Nucleus accumbens (tissue), 56 donors: ENCODE data around the gene HUS1.
"Not testable (repeated sequence)": the region's sequence is repeated elsewhere in the genome, so short reads cannot be mapped to it uniquely, and the experiment has no call there.

Experiments used
- DNase-seq, 56 donors: peaks; one replicate each; lab custom pipeline; 2025; lab: John Stamatoyannopoulos, UW

The HUS1 gene

DNA sequence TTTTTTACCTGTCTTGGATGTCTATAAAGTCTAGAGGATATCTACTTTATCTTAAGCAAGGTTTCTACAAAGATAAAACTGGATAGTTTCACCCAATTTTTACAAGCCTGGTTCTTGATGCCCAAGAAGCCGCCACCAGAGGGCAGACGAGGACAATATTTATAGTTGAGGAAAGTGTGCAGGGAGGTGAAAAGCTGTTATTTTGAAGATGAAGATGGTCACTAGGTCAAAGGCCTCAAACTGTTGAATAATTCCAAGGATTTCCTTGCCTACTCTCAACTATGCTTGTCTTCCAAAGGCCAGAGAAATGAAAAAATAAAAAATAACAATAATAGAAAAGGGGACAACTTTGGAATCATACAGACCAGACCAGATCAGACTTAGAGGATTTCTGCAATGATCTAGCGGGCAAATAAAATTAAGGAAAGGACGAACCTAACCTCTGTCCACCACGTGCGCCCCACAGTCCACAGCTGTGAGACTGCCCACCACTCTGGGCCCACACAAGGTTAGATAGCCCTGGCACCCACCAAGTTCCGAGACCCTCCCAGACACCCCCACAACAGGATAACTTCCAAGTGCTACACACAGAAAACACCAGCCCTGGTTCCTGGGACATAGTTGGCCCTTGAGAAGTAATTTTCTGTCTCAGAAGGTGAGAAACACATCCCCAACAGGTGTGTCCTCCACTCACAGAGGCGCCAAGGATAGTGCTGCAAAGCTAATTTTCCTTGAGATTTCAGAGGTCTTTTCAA lies 34.0 kb downstream of the HUS1 start:
- DNase-seq = peak in 43 of 56 donors; percentile 3 to 88 (median 35)

DNA sequence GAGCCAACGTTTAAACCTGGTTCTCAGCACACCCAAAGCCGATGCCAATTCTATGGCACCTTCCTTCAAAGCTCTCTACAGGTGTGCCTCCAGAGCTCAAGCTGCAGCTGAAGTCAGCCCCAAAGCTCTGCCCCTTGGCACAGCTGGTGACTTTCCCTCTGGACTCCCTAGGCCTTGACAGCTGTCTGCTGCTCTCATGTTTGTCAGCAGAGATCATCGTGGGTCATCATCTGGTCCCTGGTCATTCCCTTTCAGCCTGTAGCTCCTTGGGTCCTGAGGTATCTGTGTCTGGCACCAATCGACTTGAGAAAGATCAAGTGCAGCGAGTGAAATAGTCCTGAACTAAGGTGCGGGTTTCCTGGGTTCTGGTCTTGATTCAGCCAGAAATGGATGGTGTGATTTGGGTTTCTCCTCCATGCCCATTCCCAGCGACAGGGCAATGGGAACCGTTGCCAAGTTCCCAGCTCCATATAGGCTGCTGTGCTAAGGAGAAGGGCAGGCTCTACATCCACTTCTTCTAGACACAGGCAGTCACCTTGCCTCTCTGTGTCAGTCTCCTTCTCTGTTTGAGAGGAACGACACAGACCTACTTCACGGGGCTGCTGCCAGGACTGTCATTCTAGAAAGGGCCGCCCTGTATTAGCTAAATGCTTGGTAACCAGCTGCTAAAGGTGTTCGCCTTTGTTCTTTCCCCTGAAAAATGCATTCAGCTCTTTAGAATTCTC lies 34.7 kb downstream of the HUS1 start:
- no peak for DNase-seq

DNA sequence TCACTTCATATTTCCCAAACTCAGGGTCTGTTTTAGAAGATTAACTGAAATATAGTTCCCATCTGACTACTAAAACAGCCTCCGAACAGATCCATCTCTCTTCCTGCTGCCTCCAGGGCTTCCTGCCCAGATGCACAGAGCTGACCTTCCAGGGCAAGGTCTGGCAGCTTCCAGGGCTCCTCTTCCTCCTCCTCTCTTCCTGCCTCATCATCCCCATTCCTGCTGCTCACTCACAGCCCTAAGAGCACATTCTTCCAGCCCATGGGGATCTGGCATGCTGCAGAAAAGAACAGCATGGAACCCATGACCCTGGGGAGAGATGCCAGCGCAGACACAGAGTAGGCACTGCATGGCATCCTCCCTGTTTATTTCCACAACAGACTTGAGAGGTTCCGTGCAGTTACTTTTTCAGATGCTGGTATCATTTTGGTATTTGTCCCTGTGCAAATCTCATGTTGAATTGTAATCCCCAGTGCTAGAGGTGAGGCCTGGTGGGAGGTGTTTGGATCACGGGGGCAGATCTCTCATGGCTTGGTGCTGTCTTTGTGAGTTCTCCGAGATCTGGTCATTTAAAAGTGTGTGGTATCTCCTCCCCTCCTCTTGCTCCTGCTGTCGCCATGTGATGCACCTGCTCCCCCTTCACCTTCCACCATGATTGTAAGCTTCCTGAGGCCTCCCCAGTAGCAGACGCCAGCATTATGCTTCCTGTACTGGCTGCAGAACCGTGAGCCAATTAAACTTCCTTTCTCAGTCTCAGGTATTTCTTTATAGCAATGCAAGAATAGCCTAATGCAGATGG lies 35.5 kb downstream of the HUS1 start:
- no peak for DNase-seq

DNA sequence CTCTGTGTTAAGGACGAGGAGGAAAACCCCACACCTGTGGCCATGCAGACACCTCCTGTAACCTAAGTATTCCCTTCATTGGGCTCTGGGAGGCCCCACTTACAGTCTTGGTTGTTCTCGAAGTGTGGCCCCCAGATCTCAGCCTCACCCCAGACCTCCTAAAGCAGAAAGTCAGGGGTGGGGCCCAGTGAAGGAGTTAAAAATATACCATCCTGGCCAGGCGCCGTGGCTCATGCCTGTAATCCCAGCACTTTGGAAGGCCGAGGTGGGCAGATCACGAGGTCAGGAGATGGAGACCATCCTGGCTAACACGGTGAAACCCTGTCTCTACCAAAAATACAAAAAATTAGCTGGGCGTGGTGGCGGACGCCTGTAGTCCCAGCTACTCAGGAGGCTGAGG lies 36.8 kb downstream of the HUS1 start:
- not testable (repeated sequence) for DNase-seq

DNA sequence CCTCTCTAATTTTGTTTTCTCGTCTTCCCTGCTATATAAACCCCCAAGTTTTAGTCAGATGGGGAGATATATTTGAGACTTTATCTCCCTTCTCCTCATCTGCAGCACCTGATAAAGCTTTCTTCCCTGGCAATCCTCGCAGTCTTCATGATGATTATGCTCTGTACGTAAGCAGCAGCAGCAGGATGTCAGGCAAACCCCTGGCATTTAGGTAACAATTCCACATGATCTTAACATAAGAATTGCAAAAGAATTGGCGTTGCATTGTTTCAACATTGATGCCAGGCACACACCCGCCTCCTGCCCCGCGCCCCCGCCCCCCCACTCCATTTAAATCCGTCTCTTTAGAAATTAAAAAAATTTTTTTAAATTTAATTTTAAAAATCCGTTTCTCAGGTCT lies 37.3 kb downstream of the HUS1 start:
- no peak for DNase-seq

DNA sequence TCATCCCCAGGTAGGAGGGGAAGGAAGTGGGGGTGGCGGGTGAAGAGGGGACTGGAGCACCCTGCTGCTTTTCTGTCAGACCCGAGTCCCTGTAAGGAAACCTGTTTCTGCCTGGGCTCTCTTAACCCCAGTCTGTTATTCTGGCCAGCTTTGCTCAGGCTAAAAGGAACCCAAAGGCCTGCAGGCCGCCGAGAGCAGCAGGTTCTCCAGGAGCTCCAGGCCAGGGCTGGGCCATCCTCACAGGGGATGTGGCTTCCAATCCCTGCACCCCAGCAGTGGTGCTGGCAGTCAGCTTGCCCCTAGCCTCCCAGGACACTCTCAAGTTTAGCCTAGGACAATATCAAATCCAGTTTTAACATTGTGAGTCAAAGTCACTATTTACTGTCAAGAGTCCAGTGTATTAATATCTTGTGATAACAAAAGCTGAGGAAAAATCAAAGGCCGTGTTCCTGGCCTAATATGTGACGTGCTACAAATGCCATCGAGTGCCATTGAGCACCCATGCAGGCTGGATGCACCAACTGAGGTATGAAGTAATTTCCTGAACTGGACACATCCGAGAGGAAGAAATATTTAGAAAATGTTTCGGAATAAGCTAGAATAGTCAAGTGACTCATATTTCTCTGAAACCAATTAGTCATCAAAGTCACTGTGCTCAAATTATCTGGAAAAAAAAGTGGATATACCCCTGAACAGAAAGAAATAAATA lies 38.1 kb downstream of the HUS1 start:
- no peak for DNase-seq

DNA sequence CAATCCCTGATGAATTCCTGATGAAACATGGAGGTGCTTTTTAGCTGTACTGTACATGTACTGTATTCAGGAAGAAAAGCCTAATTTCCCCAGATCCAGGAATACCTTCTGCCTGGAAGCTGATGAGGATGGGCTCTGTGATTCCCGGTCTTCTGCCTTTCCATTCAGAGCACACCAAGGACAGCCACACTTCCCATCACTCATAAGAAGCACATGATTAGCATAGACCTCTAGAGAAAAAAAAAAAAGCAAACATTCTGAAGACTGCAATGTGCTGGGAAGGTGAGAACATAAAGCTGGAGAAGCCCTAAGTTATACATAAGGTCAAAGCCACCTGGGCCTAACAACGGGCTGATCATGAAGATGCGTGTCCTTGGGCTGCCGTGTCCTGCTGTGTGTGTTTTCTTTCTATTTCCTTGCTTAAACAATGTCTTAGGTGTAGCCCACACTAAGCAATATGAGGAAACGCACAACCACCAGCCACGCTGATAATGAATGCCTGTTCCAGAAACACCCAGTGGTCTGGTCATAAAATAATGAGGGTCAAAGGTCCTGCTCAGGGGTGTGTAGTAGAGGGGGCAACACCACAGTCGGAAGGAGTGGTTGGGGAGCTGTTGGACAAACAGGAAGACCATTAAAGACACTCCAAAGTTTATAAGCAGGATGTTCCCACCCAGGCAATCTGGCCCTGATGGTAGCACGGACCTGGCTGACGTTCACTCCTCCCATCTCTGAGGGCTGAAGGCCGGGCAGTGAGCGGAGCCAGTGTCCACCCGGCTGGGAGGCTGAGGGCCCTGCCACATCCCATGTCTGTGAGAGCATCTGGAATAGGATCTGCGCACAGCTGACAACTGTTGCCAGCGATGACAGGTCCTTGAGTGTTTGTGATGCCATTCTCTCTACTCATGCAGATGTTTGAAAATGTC lies 39.1 kb downstream of the HUS1 start:
- no peak for DNase-seq

DNA sequence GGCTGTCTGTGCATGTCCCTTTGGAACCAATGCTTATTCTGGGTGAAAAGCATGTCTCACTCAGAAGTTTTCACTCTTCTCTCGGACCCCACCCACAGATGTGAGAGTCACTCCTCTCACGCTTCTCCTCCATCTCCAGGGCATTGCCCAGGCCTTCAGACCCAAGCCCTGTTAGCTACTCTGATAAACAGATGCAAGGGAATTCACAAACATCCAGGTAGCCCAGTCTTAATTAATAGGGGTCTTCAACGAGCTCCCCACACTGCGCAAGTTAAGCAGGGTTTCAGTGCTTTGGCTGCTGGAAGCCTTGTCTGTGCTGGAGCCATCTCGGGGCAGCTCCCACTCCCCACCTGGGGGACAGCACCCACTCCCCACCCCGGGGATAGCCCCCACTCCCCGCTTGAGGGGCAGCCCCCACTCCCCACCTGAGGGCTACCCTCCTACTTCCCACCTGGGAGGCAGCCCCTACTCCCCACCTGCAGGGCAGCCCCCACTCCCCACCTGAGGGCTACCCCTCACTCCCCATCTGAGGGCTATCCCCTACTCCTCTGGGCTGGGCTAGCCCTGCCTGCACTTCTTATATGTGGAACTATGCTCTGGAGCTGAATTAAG lies 39.9 kb downstream of the HUS1 start:
- no peak for DNase-seq

DNA sequence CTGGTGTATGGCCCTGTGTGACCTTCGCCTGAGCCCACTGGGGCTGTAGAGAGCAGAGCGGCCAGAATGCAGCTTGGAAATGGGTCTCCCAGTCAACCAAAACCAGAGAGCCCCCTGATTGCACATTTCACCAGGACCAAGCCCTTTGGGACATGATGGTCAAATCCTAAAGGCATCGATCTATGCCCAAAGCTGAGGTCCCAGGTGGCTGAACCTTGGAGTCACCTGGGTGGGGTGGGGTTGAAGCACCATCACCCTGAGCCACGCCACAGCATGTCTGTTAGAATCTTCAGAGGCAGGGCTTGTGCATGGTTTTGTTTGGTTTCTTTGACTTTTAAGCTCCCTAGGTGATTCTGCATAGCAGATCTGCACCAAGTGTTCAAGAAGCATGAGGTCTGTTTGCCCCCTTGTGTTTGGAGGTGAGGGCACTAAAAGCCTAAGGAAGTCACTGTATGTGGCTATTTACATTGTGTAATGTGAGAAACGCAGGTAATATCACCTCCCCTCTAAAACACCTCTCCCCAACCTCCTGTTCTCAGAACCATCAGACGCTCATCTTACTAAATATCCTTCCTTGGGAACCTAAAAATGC lies 40.7 kb downstream of the HUS1 start:
- DNase-seq = no peak

DNA sequence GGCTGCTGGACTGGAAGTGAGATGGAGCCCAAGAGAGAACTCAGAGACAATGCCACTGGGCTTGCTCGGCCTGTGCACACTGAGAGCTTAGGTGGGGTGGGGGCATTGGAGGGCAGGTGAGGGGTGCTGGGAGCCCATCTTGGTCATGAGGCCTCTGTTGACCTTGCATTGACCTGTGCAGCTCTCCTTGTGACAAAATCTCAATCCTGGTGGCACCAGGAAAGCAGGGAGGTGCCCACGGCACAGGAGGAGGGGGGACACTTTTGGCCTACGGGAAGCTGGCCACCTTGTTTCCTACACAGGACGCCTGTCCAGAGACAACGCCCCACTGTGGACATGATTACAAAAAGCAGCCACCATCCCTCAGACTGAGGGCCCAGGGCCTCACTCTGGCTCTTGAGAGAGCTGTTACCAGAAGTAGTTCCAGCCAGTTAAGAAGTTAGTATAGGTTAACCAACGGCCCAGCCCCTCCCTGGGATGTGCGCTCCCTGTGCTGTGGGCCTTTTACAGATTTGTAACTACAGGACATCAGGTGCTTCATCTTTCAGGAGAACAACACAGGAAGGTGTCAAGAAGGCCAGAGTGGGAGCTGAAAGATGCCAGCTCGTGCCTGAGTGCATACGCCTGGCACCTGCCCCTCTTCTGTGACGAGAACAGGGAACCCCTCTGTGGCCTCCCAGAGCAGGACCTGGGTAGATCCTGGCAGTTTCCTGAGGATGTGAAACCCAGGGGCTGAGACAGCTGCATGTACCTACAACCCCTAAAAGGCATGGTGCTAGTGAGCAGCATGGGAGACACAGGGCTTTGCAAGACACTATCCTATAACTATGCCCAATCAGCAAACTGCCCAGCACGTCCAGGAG lies 41.5 kb downstream of the HUS1 start:
- no peak for DNase-seq

DNA sequence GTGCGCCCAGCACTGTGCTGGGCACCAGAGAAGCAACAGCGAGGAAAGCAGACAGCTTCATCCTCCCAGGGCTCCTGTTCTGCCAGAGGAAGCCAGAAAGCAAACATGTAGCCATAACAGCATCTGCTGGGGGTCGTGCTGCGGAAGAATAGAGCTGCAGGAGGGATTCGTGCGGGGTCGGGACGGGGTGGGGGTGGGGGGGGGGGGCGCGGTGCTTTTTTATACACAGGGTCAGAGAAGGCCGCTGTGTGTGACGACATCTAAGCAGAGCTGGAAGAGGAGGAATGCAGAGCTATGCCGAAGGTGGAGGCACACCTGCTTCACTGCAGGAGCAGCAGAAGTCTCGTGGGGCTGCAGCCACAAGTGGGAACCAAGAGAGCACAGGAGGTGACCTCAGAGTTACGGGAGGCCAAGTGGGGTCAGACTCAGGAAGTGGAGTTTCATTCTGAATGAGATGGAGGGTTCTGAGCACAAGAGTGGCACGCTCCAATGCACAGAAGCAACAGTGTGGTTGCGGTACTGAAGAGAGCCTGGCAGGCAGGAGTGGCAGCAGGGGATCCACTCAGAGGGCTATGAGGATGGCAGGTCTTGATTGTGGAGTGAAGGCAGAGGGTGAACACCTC lies 42.2 kb downstream of the HUS1 start:
- DNase-seq = no peak

DNA sequence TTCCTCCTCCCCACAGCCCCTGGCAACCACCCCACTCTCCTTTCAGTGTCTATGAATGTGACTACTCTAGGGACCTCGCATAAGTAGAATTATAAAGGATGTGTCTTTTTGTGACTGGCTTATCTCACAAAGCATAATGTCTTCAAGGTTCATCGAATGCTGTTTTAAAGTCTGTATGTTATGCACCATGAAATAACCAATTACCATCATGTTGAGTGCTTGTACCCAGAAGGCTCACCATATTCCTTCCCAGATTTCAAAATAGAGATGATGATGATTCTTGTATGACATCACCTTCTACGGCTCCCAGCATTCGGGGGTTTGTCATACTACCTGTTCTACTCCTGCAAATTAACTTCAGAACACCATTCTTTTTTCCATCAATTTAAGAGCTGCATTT lies 43.1 kb downstream of the HUS1 start:
- DNase-seq = no peak

DNA sequence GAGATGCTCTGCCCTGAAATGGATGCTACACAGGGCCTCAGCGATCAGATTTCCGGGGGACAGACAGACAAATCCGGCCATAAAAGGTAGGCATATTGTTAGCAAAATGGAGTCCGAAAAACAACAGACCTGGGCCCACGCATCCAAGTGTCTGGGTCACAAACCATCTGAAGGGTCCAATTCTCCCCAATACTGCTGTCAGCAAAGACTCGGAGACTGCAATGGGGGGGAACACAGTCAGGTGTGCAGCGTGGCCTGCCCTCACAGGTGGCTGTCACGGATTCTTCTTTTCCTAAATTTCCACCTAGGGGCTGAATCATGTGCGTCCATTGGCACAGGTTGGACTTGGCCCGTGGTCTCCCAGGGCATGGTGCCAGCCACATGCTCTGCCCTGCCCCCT lies 44.1 kb downstream of the HUS1 start:
- DNase-seq = no peak

DNA sequence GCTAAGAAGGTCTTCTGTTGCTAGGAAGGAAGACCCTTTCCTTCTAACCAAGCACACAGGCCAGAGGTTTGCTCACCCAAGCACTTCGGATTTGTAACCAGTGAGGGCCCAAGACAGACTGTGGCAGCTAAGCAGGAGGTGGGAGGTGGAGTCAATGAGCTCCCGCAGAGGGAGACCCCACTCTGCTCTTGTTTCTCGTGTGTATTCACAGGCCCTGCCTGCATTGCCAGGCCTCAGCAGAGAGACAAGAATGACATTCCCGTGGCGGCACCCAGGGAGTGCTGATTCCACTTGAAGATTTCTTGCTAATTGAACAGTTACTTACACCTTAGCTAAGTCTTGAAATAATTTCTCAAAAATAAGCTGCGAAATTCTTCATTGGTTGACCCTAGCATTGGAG lies 44.6 kb downstream of the HUS1 start:
- DNase-seq = no peak

DNA sequence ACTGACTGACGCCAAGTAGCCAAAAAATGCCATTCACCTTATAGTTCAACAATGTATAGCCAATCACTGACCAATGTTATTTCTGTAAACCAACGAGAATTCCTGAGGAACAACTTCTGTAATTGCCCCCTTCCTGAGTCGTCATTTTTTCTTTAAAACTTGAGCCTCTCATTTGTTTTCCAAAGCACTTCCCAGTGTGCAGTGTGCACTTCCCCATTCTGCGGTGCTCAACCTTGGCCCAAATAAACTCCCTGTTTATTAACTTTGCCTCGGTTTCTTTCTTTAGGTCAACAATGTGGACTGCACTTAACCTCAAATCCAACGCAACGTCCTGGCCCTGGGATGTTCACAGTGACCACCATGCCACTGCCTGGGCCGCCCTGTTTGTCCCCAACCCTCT lies 46.2 kb downstream of the HUS1 start:
- no peak for DNase-seq

DNA sequence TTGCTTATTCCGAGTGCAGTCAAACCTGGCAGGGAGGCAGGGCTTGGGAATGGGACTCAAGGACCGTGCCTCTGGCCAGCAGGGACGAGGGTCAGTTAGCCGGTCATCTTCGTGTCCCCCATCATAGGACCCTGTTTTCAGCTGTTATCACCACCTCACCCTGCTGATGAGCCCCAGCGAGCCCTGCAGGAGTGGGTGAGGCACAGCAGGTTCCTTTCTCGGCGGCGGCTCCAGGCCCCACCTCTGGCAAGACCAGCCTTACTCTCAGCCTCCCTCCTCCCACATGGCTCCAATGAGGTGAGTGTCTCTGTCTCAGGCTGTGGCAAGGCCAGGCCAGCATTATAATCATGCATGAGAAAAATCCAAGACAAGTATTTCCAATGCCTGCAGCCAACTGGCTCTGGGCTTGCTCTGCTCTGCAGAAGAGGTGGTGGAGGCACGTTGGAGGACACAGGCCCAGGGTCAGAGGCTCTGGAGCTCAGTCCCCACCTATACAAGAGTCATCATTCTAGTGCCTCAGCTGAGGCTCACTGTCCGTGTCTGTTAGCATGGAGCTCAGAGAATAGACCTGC lies 46.9 kb downstream of the HUS1 start:
- no peak for DNase-seq

DNA sequence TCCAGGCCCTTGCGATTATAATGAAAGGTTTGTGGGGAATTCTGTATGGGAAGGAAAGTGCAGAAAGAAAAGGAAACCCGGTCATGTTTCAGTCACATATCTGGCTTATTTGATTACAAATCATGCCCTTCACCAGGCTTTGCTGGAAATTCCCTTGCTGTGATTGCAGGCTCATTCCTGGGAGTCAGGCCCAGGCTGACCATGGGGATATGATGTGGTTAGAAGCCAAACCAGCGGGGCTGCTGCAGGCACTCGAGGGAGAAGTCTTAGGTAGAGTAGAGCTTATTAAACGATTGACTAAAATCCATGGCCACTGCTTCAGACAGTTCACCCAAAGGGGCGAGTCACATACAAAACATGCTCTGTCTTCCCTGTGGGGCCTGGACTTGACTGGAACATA lies 47.4 kb downstream of the HUS1 start:
- no peak for DNase-seq
